Placental epithelial cell (primary cell): ENCODE data around the gene OR4K15. TPM values are rescaled to one million over a fixed set of nuclear protein-coding genes. Genes with fewer than 3 reads are reported as not detected.

Experiments used
- total RNA-seq: library from RNA; depleted of rRNA; stranded (reverse); fragments of >200 nt; gene quantifications from 2 replicates; pipeline ENCODE4 v1.2.3, GENCODE V29; 2012

OR4K15 gene
- total RNA-seq = not detected in 2 replicates

GRCh38 chr14:19975291-19975690 is at the start of gene OR4K15:
TSS of gene OR4K15 (plus strand) at chr14:19975591. CDS start at chr14:19975591, 0 bp downstream.

GRCh38 chr14:19930617-19931016 is 44.8 kb upstream of the OR4K15 start, which contains the start of gene OR4K1:
TSS of gene OR4K1 (plus strand) at chr14:19930917. CDS start at chr14:19935667, 4,750 bp downstream.

DNA sequence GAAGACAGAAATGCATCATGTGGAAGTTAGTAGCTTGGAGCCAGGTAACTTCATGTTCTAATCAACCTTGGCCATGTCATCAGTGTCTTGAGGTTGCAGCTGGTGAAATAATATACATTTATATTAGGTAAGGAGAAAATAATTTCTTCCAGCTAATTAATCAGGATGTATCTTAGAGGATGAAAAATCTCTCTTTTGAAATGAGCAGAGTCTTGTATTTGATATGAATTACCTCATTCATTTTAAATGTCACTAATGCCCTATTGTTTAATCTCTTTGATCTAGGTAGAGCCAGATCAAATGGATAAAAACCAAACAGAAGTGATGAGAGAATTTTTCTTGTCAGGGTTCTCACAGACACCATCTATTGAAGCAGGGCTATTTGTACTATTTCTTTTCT is 26.5 kb downstream of the OR4K15 start, which contains the start of gene OR4Q2:
TSS of gene OR4Q2 (plus strand) at position 301 of the 400 bp plus-strand sequence.

GRCh38 chr14:20019257-20019865 is 44.0 kb downstream of the OR4K15 start, which contains the start of gene OR4K14:
TSS of gene OR4K14 (minus strand) at chr14:20019307. CDS start at chr14:20015193, 4,114 bp downstream.

Other genes starting within 250 kb of the OR4K15 start
- not detected in 2 replicates for gene OR4Q3, start 232.0 kb upstream of the OR4K15 start, total RNA-seq
- gene OR4M1, start 202.1 kb upstream of the OR4K15 start, total RNA-seq = not detected in 2 replicates
- gene OR4N2, start 171.8 kb upstream of the OR4K15 start, total RNA-seq = not detected in 2 replicates
- gene OR4K2, start 100.4 kb upstream of the OR4K15 start, total RNA-seq = not detected in 2 replicates
- not detected in 2 replicates for gene OR4K5, start 55.0 kb upstream of the OR4K15 start, total RNA-seq
- not detected in 2 replicates for gene OR4K1, start 44.7 kb upstream of the OR4K15 start, total RNA-seq
- gene OR4Q2, start 26.6 kb downstream of the OR4K15 start, total RNA-seq = not detected in 2 replicates
- gene OR4K14, start 43.7 kb downstream of the OR4K15 start, total RNA-seq = not detected in 2 replicates
- gene OR4K13, start 60.4 kb downstream of the OR4K15 start, total RNA-seq = not detected in 2 replicates
- gene OR4L1, start 84.5 kb downstream of the OR4K15 start, total RNA-seq = not detected in 2 replicates
- not detected in 2 replicates for gene OR4K17, start 135.1 kb downstream of the OR4K15 start, total RNA-seq
- gene OR4N5, start 163.2 kb downstream of the OR4K15 start, total RNA-seq = not detected in 2 replicates
- gene OR11G2, start 215.3 kb downstream of the OR4K15 start, total RNA-seq = not detected in 2 replicates
- not detected in 2 replicates for gene OR11H6, start 248.1 kb downstream of the OR4K15 start, total RNA-seq